HTERT RPE-1 (cell line): ENCODE data around the gene FAM204A.

Experiments used
- in situ Hi-C: fragments of 300-500 bp; cut with MboI; formaldehyde crosslinking; loops from 4 replicates; pipeline ENCODE4 v1.14.3; 2020; ENCODE audit warnings: low sequenced_read_pairs

Gene FAM204A

GRCh38 chr10:118332236-118332635 is 9.9 kb downstream of the FAM204A start:
- in situ Hi-C loops = no loop called here

GRCh38 chr10:118330295-118331076 is 11.6 kb downstream of the FAM204A start:
- in situ Hi-C loops = no loop called here

GRCh38 chr10:118324140-118324539 is 18.0 kb downstream of the FAM204A start:
- in situ Hi-C loops = no loop called here

- in situ Hi-C loops = no loop called here
Observed at GRCh38 chr10:118321724-118322575, 20.2 kb downstream of the FAM204A start.

GRCh38 chr10:118315629-118316028 is 26.5 kb downstream of the FAM204A start:
- in situ Hi-C loops = no loop called here

GRCh38 chr10:118314882-118315281 is 27.2 kb downstream of the FAM204A start:
- in situ Hi-C loops = no loop called here

GRCh38 chr10:118311505-118311904 is 30.6 kb downstream of the FAM204A start:
- in situ Hi-C loops = no loop called here

- in situ Hi-C loops = no loop called here
Observed at GRCh38 chr10:118310822-118311221, 31.3 kb downstream of the FAM204A start.

- in situ Hi-C loops = no loop called here
Observed at GRCh38 chr10:118309911-118310310, 32.2 kb downstream of the FAM204A start.

GRCh38 chr10:118308664-118309063 is 33.5 kb downstream of the FAM204A start:
- in situ Hi-C loops = no loop called here

GRCh38 chr10:118307859-118308258 is 34.3 kb downstream of the FAM204A start:
- in situ Hi-C loops = no loop called here

- in situ Hi-C loops = no loop called here
Observed at GRCh38 chr10:118307220-118307619, 34.9 kb downstream of the FAM204A start.

GRCh38 chr10:118305730-118306129 is 36.4 kb downstream of the FAM204A start:
- in situ Hi-C loops = no loop called here

- in situ Hi-C loops = no loop called here
Observed at GRCh38 chr10:118304521-118304920, 37.6 kb downstream of the FAM204A start.

- in situ Hi-C loops = no loop called here
Observed at GRCh38 chr10:118301211-118301610, 40.9 kb downstream of the FAM204A start.

- in situ Hi-C loops = no loop called here
Observed at GRCh38 chr10:118300320-118300719, 41.8 kb downstream of the FAM204A start.

GRCh38 chr10:118298787-118299186 is 43.3 kb downstream of the FAM204A start:
- in situ Hi-C loops = no loop called here

- in situ Hi-C loops = no loop called here
Observed at GRCh38 chr10:118291122-118291521, 51.0 kb downstream of the FAM204A start.

GRCh38 chr10:118290471-118290995 is 51.6 kb downstream of the FAM204A start:
- in situ Hi-C loops = no loop called here

- in situ Hi-C loops = no loop called here
Observed at GRCh38 chr10:118287076-118287806, 54.9 kb downstream of the FAM204A start.
